GM19372 (cell line): ENCODE data around the gene RPL35A.
"Not testable (repeated sequence)": the region's sequence is repeated elsewhere in the genome, so short reads cannot be mapped to it uniquely, and the experiment has no call there.

Experiments
- ATAC-seq: cut with Tn5 transposase; IDR thresholded peaks from one replicate; pipeline ENCODE4 v1.9.1; 2021; ENCODE audit warnings: mild to moderate bottlenecking, low read depth, moderate library complexity; ENCODE audit not compliant: unreplicated experiment

Gene RPL35A

GRCh38 chr3:197951392-197951990 lies 1.5 kb downstream of the RPL35A start:
- ATAC-seq = no peak

DNA sequence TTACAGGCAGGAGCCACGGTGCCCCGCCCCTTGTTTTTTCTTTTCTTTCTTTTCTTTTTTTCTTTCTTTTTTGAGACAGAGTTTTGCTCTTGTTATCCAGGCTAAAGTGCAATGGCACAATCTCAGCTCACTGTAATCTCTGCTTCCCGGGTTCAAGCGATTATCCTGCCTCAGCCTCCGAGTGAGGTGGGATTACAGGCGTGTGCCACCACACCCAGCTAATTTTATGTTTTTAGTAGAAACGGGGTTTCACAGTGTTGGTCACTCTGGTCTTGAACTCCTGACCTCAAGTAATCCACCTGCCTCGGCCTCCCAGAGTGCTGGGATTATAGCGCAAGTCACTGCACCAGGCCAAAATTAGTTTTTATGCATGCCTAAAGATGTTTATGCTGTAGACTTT lies 2.5 kb downstream of the RPL35A start:
- ATAC-seq = no peak

GRCh38 chr3:197953325-197953724 lies 3.3 kb downstream of the RPL35A start:
- ATAC-seq = no peak

DNA sequence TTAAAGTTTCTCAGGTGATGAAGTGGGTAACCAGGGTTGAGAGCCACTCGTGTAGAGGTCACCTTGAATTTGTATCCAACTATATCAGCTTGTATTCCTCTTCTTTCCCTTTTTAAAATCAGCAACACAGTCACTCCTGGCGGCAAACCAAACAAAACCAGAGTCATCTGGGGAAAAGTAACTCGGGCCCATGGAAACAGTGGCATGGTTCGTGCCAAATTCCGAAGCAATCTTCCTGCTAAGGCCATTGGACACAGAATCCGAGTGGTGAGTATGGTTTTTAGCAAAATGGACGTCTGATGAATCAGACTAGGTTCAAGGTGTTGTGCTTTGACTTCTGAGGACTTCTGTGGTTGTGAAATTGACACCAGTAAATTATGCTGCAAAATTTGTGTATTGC lies 3.9 kb downstream of the RPL35A start:
- ATAC-seq = no peak

DNA sequence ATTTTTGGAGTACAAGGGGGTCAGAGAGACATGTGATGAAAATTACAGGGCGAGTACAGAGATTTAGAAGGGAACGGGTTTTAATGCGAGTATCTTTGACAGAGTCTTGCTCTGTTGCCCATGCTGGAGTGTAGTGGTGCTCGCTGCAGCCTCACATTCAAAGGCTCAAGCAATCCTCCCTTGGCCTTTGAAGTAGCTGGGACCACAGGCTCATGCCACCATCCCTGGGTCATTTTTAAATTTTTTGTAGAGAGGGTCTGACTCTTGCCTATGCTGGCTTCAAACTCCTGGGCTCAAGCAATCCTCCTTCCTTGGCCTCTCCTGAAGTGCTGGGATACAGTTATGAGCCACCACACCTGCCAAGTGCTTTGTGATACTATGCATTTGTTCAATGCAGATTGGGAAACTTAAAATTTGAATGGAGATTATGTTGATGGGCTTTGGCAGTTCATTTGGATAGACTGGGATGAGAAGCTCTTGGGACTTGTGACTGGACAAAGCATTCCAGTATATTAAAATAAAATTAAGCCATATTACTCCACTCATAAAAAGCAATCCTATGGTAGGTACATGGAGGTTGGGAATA lies 6.0 kb downstream of the RPL35A start:
- ATAC-seq = no peak

GRCh38 chr3:197956626-197956988 lies 6.6 kb downstream of the RPL35A start:
- ATAC-seq = no peak

- no peak for ATAC-seq
Measured at GRCh38 chr3:197957790-197958133, 7.8 kb downstream of the RPL35A start.

DNA sequence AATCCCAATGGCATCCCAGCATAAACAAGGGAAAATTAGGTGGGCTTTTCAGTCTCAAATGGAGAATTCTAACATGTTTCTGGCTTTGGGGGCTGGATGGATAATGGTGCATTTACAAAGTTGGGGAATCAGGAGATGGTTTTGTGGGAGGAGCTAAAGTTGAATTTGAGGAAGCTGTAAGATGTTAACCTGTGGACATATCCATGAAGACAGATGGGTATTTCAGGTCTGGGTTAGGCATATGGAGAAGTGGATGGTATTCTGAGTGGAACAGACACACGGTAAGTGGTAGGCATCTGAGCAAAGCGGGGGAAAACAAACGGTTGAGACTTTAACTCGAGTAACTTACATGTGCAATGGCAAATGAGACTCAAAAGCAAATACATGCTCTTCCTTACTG lies 8.4 kb downstream of the RPL35A start:
- ATAC-seq = no peak

DNA sequence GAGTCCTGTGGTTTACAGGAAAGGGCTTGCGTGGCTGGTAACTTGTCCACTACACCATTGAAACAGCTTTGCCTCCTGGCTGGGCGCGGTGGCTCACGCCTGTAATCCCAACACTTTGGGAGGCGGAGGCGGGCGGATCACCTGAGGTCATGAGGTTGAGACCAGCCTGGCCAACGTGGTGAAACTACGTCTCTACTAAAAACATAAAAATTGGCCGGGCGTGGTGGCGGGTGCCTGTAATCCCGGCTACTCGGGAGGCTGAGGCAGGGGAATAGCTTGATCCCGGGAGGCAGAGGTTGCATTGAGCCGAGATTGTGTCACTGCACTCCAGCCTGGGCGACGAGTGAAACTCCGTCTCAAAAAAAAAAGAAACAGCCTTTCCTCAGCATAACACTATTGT lies 8.9 kb downstream of the RPL35A start:
- not testable (repeated sequence) for ATAC-seq

GRCh38 chr3:197959500-197959890 lies 9.5 kb downstream of the RPL35A start:
- ATAC-seq = no peak

DNA sequence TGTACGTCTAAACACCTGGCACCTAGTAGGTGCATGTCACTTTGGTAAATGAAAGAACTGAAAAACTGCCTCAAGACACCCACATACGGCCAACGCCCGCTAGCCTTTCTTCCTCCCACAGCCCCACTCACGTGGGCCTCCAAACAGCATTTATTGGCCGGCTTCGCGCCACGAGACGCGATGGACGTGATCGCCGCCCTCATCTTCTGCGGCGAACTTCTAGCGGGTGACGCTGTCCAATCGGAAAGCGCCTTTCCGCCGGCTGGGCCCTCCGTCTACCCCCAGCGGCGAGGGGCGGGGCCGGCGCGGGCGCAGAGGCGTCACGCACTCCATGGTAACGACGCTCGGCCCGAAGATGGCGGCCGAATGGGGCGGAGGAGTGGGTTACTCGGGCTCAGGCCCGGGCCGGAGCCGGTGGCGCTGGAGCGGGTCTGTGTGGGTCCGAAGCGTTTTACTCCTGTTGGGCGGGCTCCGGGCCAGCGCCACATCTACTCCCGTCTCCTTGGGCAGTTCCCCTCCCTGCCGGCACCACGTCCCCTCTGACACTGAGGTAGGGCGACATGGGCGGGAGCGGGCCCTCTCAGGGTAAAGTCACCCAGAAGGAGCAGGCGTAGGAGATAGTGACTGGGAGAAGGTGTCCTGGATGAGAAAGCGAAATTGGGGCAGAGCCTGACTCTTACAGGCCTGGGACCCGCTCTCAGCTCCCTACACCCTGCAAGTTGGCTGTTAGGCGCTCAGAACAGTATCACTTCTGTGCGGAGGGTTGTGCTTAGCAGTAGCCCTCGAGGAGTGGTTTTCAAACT lies 10.1 kb downstream of the RPL35A start, which contains the start of gene LMLN:
Gene LMLN, plus strand, starts transcription at position 327 of the 803 bp plus-strand sequence. Its CDS starts 29 bp downstream, at position 356.
- peak; percentile 98 for ATAC-seq

- ATAC-seq = no peak
Measured at GRCh38 chr3:197960694-197961581, 10.9 kb downstream of the RPL35A start.

DNA sequence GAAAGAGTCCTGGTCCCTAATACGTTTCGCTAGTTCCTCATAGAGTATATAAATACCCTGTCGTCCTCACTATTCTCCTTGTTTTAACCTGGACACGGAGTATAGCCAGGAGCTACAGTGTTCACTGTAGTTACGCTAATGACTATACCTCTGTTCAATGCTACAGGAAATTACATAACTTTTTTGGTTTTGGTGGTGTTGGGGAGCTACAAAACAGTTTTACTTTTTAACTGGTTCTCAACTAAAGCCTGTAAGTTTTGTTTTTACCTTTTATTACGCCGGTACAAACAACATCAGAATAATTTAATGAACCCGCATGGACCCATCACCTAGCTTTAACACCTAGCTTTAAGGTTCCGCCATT lies 11.6 kb downstream of the RPL35A start:
- ATAC-seq = no peak

DNA sequence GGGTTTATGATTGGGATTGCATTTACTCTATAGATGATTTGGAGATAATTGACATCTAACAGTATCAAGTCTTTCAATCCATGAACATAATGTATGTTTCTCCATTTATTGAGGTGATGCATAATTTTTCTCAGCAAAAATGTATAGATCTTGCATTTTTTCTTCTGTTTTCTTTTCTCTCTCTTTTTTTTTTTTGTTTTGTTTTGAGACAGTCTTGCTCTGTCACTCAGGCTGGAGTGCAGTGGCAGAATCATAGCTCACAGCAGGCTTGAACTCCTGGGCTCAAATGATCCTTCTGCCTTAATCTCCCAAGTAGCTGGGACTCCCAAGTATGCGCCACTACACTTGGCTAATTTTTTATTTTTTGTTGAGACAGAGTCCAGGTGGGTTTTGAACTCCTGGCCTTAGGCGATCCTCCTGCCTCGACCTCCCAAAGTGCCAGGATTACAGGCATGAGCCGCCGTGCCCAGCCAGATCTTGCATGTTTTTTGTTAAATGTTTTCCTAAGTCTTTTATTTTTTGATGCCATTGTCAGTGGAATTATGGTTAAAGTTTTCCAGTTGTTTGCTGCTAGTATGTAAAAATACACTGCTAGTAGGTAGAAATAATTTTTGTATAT lies 13.1 kb downstream of the RPL35A start:
- ATAC-seq = no peak

- not testable (repeated sequence) for ATAC-seq
Measured at GRCh38 chr3:197967337-197967989, 17.5 kb downstream of the RPL35A start.

DNA sequence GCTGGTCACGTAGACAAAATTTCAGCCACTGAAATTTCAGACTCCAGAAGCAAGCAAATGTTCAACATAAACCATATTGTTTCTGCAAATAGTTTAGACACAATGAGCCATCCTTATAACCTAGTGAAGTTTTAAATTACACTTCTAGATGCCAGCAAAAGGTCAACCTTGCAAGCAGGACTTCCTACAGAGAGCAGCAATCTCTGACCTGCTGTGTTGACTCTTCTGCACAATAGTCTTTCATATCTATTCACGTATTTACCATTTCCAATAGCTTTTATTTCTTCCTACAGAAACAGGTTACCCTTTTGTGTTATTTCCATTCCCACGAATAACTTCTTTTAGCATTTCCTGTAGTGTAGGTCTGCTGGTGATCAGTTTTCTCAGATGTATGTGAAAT lies 20.6 kb downstream of the RPL35A start:
- no peak for ATAC-seq

DNA sequence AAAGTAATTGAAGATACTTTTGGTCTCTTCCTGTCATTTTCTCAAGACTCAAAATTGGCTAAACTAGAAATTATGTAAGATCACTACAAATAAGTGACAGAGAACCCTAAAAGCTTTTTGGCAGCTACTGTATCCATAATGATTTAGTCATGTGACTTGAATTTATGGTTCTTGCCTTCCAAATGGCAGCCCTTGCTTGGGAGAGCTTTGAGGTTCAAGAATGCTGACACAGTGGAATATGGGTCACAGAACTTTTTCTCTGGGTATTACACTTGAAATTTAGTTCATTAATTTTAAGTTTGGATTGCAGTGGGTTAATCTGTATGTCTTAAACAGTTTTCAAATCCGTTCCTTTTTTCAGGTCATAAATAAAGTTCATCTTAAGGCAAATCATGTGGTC lies 24.0 kb downstream of the RPL35A start:
- ATAC-seq = no peak

- ATAC-seq = no peak
Measured at GRCh38 chr3:197975311-197975710, 25.3 kb downstream of the RPL35A start.

DNA sequence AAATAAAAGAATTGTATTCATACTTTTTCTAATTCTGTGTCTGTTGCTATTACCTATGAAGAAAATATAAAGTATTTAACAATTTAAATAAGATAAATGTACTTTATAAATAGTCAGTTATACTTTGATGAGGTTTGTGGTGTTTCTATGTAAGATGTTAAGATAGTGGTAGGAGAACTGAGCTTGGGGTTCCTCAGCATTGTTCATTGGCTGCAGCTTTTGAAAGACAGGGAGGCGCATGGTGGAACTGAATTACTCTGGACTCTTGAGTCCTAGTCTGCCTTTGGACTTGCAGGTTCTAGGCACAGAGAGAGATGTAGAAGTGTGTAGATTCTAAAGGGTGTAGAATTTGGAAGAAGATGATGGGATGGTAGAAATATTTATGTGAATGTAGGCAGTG lies 33.1 kb downstream of the RPL35A start:
- no peak for ATAC-seq

GRCh38 chr3:197989651-197990050 lies 39.7 kb downstream of the RPL35A start:
- no peak for ATAC-seq
